ENCODE results near the gene CD2AP. TPM values are rescaled to one million over a fixed set of nuclear protein-coding genes. Genes with fewer than 3 reads are reported as not detected.

Gene CD2AP
- total RNA-seq, 1 experiment from 2014 or later: 41.8 TPM

- ChIA-PET CTCF (no interaction called here), POLR2A (no interaction called here)
- peaks cover 8% of the 10 kb centered on the region; the same call in 1 of the 2 replicates for H3K4me1 ChIP-seq (ENCODE audit: control insufficient read depth, insufficient read depth, low read length)
- no peaks in the 10 kb centered on the region for H3K36me3 ChIP-seq (ENCODE audit: control insufficient read depth, insufficient read depth, low read length)
- intact Hi-C loops (cut with micrococcal nuclease; ENCODE audit: unreplicated experiment) (no loop called here), in situ Hi-C loops (cut with HindIII; ENCODE audit: low pct_unique_long_range_greater_than_20kb, low sequenced_read_pairs) (no loop called here)
- no peak overlapping the region for H3K27ac ChIP-seq (ENCODE audit: low read length)
- no peak for TF ChIP-seq CTCF (IDR thresholded peaks at IDR 0.05)
- TF ChIP-seq REST (IDR thresholded peaks at IDR 0.05; ENCODE audit: insufficient read depth in 1 of 2, low read depth in 2 of 2, low read length in 1 of 2): no peak
- no peak for TF ChIP-seq POLR2AphosphoS5 (IDR thresholded peaks at IDR 0.05; ENCODE audit: low read depth, low read length)
- TF ChIP-seq SIN3A (IDR thresholded peaks at IDR 0.05; ENCODE audit: borderline replicate concordance, insufficient read depth, low read depth, low read length): no peak
- TF ChIP-seq TCF7L2 (IDR thresholded peaks at IDR 0.05; ENCODE audit: low read depth, low read length): no peak
- H3K4me3 ChIP-seq (ENCODE audit: low read depth in 2 of 2, low read length in 2 of 2): no peak overlapping the region
- H3K27me3 ChIP-seq (ENCODE audit: control insufficient read depth, insufficient read depth, low read length): no peaks in the 10 kb centered on the region
- no TSS peak for BruUV-seq (replicated peaks)
- H3K9me3 ChIP-seq (ENCODE audit: control insufficient read depth, insufficient read depth, low read depth, low read length): no peaks in the 10 kb centered on the region
- no peak for ATAC-seq
- no peak for DNase-seq (ENCODE audit: low read depth, low spot score)
Measured at GRCh38 chr6:47495954-47496545, 18.5 kb downstream of the CD2AP start.

- DNase-seq (ENCODE audit: low read depth, low spot score) (no peak), ATAC-seq (no peak)
- BruUV-seq (replicated peaks): no TSS peak
- intact Hi-C loops (cut with micrococcal nuclease; ENCODE audit: unreplicated experiment): no loop called here
- Histone ChIP-seq H3K27me3 (ENCODE audit: control insufficient read depth, insufficient read depth, low read length) (no peaks in the 10 kb centered on the region), H3K27ac (ENCODE audit: low read length) (no peak overlapping the region), H3K36me3 (ENCODE audit: control insufficient read depth, insufficient read depth, low read length) (no peaks in the 10 kb centered on the region), H3K9me3 (ENCODE audit: control insufficient read depth, insufficient read depth, low read depth, low read length) (no peaks in the 10 kb centered on the region), H3K4me1 (ENCODE audit: control insufficient read depth, insufficient read depth, low read length) (peaks cover 9% of the 10 kb centered on the region; the same call in 1 of the 2 replicates), H3K4me3 (ENCODE audit: low read depth in 2 of 2, low read length in 2 of 2) (no peak overlapping the region)
- POLR2A ChIA-PET: no interaction called here
- CTCF ChIA-PET: no interaction called here
- in situ Hi-C loops (cut with HindIII; ENCODE audit: low pct_unique_long_range_greater_than_20kb, low sequenced_read_pairs): no loop called here
- TF ChIP-seq TCF7L2 (IDR thresholded peaks at IDR 0.05; ENCODE audit: low read depth, low read length) (no peak), SIN3A (IDR thresholded peaks at IDR 0.05; ENCODE audit: borderline replicate concordance, insufficient read depth, low read depth, low read length) (no peak), REST (IDR thresholded peaks at IDR 0.05; ENCODE audit: insufficient read depth in 1 of 2, low read depth in 2 of 2, low read length in 1 of 2) (no peak)
Measured at GRCh38 chr6:47496935-47497579, 19.5 kb downstream of the CD2AP start.

Data from Panc1 (cell line).